HG03045 (cell line): Measurements from ENCODE around the gene TFAM.
"Not testable (repeated sequence)": the region's sequence is repeated elsewhere in the genome, so short reads cannot be mapped to it uniquely, and the experiment has no call there.

ENCODE experiments used
- ATAC-seq: cut with Tn5 transposase; IDR thresholded peaks from one replicate; pipeline ENCODE4 v1.9.1; 2021; ENCODE audit warnings: mild to moderate bottlenecking, moderate library complexity; ENCODE audit not compliant: unreplicated experiment

Gene TFAM

DNA sequence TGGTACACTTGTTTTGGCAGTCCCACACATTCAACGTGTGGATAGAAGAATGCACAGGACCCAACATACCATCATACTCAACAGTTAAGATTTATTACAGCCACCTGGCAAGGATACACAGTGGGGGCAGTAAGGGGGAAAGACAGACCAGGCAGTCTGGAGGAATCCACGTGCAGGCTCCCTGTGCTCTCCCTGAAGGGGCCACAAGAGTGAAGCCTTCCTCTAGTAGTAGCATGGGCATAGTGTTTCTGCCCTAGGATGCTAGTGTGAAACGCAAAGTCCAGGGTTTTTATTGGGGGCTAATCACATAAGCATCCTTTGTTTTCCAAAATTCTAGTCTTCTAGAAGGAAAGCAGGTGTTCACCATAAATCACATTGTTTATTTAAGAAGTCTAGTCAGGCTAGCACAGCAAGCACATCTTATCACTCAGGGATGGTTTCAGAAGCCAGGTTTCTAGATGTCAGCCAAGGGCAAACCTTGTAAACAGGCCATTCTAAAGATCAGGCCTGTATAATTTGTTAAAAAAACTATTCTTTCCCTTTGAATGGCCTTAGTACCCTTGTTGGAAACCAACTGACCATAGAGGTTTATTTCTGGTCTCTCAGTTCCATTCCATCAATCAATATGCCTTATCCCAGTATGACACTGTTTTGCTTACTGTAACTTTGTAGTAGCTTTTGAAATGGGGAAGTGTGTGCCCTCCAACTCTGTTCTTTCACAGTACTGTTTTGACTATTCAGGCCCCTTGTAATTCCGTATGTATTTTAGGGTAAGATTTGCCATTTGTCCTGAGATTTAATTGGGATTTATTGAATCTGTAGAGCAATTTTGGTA, 12.4 kb upstream of the TFAM start:
- ATAC-seq = no peak

DNA sequence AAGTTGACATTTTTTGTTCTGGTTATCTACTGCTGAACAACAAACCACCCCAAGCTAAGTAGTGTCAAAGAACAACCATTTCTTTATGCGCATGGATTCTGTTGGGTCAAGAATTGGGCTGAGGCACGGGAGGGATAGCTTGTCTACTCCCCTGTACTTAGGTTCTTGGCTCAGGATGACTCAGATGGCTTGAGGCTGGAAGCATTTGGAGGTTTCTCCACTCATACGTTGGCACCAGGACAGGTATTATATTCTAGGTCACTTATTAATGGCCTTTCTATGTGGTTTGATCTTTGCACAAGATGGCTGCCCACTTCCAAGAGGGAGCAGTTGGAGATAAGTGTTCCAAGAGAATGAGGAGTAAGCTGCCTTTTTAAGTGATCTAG, 11.8 kb upstream of the TFAM start:
- no peak for ATAC-seq

DNA sequence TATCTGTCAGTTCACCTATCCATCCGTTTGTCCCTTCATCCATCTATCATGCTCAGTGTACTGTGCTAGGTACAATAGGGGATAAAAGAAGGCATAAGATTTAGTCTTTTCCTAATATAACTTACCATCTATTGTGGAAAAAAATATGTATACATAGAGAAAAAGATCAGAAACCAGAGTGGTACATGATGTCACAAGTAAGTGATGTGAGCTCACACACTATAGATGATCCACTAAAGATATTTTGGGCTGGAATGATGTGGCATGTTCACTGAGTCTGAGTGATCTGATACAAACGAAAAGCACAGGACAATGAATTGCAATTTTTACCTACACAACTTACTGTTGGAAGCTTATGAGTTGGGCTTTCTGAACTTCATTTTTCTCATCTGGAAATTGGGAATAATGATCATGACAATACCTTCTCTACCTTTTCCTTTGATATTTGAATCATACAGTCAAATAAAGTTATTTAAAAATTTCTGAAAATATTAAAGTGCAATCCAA, 2.7 kb upstream of the TFAM start:
- no peak for ATAC-seq

DNA sequence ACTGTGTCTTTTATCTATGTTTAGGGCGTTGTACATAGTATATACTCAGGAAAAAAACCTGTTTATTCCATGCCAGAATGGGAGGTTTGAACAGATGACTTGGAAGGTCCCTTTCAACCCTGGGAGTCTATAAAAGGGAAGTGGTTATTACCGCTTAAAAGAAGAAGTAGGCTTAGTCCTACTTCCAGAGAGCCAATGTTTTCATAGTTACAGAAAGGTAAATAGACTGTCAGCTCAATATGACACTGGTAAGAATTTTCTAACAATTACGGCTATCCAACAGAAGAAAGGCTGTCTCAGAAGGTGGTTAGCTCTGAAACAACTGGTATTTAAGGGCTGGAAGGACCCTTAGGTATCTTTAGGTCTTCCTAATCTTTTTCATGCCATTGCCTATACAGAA, 1.1 kb upstream of the TFAM start:
- ATAC-seq = peak; percentile 56

DNA sequence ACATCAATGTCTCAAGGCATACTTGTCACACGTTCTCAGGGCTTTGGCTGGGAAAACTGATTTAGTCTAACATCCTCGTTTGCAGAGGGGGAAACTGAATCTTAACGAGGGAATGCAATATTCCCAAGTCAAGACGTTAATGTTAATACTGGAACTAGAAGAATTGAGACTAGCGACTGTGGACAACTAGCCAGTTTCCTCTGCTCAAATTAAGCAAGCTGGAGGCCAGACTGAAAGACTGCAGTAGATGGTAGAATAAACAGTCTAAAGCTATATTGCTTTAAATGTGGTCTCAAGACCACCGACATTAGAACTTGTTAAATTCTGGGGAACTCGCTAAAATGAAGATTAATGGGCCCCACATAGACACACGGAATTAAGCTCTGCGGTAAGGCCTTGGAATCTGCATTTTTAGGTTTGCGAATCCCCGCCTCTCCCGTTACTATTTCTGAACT, 639 bp upstream of the TFAM start:
- ATAC-seq = no peak

DNA sequence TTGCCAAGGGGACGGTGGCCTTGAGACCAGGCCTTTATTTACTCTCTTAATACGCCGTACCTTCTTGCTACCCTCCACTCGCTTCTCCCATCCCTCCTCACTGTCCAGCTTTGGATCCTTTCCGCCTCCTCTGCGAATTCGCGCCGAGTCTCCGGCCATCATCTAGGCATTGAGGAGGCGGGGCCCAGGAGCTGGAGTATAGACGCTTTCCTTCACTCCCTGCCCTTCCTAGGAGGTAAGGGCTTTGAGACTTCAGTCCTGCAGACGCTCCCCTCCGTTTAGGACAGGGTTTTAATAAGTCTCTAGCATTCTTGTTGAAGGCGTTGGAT, 538 bp downstream of the TFAM start:
- ATAC-seq = no peak

DNA sequence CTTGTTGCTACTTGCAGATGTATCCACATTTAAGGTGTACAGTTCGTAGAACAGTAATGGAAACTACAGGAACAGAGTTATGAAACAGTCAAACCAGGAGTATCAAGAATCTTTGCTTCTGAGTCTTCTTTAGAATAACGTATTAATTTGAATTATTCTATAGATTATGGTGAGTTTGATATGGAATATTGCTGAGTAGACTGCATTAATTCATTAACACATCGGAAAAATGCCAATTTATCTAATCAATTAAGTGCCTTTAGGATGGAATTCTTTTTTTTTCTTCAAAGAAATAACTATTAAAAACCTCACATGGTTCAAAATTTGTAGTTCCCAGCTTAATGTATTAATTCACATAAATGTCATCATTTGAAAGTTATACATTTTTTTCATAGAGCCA, 3.8 kb downstream of the TFAM start:
- no peak for ATAC-seq

DNA sequence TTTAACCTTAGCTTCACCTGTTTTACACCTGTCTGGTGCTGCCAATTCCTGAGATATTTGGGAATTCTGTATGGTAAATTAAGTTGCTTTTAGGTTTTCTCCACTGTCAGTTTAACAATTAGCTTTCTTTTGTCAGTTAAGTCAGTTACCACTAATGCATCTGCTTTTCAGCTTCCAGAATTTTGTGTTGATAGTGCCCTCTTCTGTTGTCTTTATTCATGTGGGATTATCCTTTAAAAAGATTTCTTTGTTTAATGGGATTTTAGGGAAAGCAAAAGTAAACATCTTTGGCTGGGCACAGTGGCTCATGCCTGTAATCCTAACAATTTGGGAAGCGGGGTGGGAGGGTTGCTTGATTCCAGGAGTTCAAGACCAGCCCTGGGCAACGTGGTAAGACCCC, 8.1 kb downstream of the TFAM start:
- no peak for ATAC-seq

DNA sequence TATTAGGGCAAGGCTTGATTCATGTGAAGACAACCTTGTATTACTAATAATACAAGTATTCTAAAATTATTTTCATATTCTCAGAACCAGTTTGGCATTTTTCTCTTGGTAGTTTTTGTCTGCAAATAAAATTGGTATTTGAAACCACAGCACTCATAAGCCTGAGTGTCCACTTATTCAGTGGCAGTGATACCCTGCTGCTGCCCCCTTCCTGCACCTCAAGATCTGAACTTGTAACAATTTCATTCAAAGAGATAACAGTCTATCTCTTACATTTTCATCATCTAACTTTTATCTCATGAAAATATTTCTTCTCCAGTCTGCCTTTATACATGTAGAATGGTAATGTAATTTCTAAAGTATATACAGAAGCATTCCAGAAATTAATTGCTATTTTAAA, 9.3 kb downstream of the TFAM start:
- no peak for ATAC-seq

DNA sequence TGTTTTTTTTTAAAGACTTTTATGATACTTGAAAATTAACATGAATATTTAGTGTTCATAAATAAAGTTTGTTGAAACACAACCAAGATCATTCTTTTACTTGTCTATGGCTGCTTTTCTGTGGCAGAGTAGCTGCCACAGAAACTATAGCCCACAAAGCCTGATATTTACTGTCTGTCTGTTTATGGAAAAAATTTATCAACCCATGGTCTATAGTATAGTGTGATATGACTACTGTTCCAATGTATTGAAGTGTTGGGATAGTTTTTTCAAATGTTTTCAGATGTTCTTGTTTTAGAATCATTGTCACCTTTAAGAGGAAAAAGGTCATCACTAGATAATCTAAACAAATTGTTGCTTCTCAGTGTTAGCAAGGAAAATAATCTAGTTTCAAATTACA, 10.8 kb downstream of the TFAM start:
- ATAC-seq = no peak

DNA sequence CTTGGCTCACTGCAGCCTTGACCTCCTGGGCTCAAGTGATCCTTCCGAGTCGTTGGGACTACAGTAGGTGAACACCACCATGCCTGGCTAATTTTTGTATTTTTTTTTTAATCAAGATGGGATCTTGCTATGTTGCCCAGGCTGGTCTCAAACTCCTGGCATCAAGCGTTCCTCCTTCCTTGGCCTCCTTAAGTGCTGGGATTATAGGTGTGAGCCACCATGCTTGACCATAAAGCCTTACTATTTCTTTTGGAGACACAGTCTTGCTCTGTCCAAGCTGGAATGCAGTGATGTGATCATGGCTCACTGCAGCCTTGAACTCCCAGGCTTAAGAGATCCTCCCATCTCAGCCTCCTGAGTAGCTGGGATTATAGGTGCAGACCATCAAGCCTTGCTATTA, 12.6 kb downstream of the TFAM start:
- no peak for ATAC-seq

DNA sequence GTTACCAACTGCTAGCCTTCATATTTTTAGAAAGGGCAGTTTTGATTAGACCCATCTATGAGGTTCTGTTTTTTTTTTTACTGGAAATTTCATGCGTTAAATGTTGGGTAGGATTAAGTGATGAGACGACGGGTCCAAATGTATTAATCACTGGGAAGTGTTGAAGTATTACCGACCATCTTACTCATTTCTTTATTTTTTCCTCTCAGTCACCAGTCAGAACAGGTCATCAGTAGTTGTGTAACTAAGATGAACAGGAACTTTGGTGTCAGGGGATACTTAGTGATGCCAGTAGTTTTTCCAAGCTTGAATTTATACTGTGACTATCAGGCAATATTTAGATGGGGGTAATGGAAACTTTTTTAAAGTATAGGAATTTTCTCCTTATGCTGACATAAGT, 14.2 kb downstream of the TFAM start:
- no peak for ATAC-seq

DNA sequence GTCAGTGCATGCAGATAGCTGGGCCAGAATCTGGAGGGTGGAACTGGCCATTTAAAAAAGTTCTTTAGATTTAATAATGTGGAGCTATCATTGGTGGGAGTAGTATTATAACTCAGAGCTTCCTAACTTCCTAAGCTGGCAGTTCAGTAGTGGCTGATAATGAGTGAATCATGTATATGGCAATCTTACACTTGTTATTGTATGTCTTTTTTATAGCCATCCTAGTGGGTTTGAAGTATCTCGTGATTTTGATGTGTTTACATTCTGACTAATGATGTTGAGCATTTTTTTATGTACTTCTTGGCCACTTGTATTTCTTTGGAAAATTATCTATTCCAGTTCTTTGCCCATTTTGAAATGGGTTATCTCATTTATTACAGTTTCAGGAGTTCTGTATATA, 15.4 kb downstream of the TFAM start:
- ATAC-seq = no peak

DNA sequence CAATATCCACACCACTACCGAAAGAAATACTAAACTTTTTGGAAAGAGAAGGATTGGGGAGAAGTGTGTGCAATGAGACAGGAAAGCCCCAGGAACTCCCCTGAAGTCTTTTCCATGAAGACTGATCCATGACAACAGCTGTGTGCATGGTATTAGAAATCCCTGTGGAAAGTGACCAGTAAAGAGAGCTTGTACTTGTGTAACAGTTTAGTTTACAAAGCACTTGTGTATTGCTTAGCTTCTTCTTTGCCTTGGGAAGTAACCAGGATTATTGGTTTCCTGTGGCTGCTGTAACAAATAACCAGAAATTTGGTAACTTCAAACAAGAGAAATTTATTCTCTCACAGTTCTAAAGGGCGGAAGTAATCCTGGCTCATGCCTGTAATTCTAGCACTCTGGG, 18.8 kb downstream of the TFAM start:
- ATAC-seq = no peak

DNA sequence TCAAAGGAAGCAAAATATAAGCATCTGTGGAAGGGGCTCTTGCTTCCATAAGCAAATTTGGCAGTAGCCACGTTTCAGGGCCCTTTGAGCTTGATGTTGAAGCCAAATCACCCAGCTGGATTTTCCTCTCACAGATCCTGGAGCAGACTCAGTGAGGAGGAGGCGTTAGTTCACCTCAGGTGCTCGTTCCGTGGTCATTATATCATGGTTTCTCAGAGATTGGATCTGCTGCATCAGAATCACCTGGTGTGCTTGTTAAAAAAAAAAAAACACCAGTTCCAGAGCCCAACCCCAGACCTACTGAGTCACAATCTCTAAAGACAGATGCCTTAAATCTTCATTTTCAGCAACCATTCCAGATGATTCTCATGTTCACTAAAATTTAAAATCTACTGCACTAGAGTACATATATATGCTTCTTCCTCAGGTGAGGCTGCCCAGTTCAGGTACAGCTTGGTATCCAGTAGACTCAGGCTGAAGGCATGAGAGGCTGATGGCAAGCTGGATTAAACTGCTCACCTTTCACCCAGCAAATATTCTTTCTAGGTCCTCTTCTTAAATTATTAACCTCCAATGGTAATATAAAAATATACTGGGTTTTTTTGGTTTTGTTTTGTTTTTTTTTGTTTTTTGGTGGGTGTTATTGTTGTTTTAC, 24.9 kb downstream of the TFAM start:
- no peak for ATAC-seq

DNA sequence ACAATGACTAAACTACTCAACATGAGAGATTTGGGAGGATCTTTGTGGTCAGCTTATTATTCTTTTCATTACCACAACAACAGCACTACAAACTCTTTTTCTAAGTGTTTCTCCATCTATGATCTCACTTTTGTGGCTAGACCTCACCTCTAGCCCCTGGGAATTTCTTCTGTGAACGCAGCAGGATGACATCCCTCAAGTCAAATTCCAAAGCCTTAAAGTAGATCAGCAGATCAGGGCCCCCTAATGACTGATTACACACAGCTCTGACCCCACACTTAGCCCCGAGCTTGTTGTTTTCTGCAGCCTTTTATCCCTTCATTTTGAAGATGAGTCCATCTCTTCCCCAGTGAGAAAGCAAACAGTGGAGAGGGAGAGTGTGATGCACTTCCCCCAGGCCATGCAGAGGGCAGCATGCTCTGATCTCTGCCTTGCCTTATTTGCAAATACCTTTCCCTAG, 27.3 kb downstream of the TFAM start:
- no peak for ATAC-seq

DNA sequence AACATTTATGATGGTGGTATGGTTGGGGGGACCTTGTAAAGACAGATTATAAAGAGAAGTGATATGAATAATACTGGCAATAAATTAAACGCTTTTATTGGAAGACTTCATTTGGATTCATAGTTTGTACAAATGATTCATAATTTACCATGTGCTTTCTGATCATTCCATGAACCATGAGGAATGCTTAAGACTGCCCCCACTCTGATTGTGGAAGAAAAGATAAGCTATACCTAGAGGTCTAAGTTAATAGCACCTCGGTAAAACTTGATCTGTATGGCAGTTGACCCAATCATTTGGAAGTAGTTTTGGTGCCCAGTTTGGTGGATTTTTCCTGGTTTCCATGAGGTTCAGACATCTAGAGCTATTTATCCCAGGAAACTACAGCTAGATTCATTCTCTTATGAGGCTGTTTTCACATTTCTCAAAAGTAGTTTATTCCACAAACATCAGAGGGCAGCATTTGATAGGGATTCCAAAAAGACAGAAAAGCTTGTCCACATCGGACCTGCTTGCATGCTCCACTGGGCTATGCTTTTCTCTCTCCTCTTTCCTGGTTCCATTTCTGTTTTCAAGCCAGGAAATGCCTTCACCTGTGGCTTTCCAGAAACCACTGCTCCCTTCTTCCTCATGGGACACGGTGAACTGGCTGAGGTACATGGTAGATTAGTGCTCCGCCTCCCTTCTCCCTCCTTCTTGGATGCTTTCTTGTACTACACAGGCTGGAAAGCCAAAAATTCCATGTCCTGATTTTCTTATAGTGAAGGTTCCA, 29.2 kb downstream of the TFAM start:
- ATAC-seq = no peak

DNA sequence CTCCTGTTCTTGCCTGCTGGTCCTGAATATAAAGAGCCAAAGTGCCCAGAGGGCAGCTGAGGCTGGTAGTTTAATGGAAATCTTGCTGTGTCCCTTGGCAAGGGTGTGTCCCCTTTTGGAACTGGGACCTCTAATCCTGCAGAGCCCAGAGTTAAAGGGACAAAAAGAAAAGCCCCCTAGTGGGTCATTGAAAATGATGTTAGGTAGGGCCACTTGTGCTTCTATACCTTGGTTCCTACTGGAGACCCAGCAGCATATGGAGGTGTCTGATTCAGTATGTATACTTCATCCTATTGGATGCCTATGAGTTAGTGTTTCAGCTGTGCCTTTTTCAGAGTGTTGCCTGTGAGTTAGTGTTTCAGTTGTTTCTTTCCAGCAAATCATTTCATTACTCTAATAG, 30.5 kb downstream of the TFAM start:
- ATAC-seq = no peak

DNA sequence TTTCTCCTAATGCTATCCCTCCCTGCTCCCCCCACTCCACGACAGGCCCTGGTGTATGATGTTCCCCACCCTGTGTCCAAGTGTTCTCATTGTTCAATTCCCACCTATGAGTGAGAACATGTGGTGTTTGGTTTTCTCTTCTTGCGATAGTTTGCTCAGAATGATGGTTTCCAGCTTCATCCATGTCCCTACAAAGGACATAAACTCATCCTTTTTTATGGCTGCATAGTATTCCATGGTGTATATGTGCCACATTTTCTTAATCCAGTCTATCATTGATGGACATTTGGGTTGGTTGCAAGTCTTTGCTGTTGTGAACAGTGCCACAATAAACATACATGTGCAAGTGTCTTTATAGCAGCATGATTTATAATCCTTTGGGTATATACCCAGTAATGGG, 32.7 kb downstream of the TFAM start:
- ATAC-seq = not testable (repeated sequence)

DNA sequence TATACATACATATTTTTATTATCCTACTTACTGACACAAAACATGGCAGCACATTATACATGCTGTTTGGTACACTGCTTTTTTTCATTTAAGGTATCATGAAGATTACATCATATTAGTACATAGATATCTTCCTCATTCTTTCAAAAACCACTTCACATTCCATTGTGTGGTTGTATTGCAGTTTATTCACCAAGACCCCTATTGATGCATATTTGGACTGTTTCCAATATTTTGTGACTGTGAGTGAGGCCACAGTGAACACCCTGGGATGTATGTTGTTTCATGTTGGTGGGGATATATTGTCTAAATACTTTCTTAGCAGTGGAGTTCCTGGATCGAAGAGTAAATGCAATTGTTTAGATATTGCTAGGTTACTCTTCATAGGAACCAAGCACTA, 39.0 kb downstream of the TFAM start:
- no peak for ATAC-seq

DNA sequence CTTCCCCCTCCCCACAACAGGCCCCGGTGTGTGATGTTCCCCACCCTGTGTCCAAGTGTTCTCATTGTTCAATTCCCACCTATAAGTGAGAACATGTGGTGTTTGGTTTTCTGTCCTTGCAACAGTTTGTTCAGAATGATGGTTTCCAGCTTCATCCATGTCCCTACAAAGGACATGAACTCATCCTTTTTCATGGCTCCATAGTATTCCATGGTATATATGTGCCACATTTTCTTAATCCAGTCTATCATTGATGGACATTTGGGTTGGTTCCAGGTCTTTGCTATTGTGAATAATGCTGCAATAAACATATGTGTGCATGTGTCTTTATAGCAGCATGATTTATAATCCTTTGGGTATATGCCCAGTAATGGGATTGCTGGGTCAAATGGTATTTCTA, 43.2 kb downstream of the TFAM start:
- ATAC-seq = not testable (repeated sequence)

DNA sequence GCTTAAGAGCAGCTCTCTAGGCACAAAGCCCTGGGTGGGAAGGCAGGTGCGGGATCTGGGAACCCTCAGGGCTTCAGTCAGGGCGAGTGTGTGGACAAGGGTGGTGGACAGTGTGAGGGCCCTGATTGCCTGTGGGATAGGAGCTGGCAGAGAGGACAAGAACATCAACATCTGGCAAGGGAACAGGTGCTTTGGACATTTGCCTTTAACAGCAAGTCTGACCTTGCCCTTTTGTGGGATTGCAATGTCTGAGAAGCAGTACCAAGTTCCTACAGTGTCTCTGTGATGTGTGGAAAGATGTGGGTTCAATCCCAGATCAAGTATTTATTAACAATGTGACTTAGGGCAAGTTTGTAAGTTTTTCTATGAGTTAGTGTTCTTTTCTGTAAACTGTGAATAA, 46.7 kb downstream of the TFAM start:
- no peak for ATAC-seq
